ENCODE measurements around the gene RAD52.

GRCh38 chr12:946212-946611 is 3.3 kb downstream of the RAD52 start:
- TF ChIP-seq CTCF (IDR thresholded peaks at IDR 0.05; ENCODE audit: low read depth, low read length) (no peak), EZH2phosphoT487 (IDR thresholded peaks at IDR 0.05; ENCODE audit: low read depth) (no peak)
